Stimulated activated CD8-positive, alpha-beta memory T cell treated with anti-CD3 and anti-CD28 coated beads, Interleukin-12 subunit alpha, Interleukin-12 subunit beta, amount 100 ng/mL, for 1 hour (primary cell): Measurements from ENCODE around the gene NKTR.

ENCODE experiments used
- DNase-seq: peaks from one replicate; pipeline ENCODE4 v3.0.0-alpha.2; 2020; ENCODE audit warnings: low read depth

The NKTR gene

DNA sequence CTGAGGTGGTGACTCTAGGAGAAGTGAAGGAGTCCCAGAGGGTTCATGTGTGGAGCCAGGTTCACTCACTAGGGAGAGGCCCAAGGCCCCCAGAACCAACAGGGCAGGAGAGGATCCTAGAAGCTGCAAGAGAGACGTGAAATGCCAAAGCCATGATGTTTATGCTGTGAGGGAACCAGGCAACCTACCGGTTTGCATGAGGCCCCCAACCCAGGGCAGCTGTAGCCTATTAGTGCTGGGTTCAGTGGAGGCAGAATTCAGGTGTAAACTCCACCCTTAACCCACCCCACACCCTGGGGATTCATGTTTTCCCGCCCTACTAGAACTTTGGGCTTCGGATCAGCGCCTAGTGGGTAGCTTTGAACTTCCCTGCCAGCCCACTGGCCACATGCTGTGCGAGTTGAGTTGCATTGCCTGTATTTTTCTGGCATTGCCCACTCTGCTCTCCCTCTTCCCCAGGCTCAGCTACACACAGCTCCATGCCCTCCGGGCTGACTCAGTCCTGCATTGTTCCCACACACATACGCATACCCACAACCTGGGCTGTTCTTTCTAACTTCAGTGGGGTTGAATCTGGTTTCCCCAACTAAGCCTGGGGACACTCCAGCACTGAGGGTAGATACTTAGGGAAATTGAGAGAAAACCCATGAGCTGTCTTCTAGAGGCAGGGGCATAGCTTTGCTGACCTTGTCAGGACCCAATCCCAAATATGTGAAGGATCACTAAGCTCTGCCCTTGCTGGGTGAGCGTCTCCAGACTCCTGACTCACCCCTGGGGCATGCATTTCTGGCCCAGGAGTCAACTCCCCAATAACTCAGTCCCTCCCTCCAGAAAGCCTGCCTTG is 51.0 kb downstream of the NKTR start:
- DNase-seq, result no peak

DNA sequence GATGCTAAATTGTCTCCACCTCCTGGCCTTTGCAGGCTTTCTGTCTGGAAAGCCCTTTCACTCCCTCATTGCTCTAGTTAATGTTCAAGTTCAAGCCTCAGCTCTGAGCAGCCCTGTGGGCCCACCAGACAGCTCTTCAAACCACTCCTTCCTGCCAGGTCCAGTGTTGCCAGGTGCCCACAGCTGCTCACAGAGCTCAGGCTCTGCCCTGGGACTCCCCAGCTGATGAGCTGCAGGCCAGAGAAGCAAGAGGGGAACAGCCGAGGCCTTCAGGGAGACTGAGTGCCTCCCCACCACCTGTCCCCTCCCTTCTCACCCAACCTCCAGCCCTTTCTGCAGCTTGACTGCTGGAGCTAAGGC is 51.7 kb downstream of the NKTR start:
- DNase-seq, result no peak

DNA sequence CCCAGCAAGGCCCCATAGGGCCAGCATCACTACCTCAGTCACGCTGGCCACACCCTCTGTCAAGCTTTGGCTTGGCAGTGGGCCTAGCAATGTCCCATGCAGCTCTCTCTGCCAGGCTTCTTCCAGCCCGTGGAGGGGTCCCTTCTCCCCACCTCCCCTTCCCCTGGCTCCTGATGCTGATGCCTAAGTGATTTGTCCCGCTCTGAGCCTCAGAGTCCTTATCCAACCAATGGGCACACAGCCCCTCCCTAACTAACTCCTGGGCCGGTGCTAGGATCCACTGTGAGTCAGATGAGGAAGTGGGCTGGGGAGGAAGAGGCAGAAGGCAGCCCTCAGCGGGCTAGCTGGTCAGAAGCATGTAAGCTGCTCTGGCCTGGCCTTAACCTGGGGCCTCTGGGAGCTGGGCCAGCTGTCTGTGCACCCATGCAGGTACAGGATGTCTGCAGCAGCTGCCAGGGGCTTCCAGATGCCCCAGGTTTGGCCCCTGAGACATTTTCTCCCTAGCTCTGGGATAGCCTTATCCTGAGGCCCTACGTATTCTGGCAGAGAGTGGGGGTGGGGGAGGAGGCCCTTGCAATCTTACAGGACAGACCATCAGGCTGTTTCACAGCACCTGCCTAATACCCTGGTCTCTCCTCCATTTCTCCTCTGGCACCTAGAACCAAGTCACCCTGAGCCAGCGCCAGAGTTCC is 52.3 kb downstream of the NKTR start:
- DNase-seq, result no peak

DNA sequence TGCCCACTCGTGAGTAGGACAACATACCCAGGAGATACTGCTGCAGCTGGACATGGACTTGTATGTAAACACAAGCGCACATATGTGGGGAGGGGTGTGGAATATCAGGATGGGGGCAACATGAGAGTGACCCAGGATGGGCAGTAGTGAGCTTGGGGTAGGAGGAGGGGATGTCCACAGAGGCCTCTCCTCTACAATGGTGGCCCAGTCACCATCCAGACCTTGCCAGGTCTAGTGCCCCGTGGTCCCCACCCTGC is 52.7 kb downstream of the NKTR start:
- DNase-seq, result no peak

DNA sequence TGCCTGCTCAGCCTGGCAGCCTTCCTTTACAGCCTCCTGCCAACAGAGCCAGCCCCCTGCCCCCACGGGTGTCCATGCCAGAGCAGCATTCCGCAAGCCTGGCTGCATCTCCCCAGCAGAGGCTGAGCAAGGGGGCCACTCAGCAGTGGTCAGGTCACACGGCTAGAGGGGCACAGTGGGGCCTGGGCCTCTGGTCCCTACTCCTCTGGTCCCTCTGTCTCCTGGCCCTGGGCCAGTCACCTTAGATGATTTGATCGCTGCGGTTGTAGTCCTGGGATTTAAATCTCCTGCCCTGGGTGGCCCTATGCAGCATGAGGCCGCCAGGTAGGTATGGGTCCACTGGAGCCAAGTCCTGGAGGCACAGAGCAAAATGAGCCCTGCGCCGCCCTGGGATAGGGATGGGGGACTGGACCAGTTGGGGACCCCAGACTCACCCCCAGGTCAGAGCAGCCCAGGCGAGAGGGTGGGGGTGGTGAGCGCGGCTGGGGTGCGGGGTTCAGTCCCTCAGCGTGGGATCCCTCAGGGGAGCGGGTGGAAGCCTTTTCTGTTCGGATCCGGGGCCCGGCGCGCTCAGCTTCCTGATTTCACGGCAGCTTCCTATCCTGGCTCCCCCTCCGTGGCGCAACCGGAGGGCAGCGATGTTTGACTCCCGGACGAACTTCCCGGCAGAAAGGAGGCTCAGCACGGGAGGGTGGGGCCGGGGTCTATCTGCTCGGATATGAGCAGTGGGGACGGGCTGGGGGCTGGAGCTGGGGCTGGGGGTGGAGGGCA is 53.3 kb downstream of the NKTR start, which contains the start of gene ZBTB47:
Gene ZBTB47 (plus strand): TSS at position 138 of the 771 bp plus-strand sequence. CDS start 4,659 bp downstream, outside the sequence.
- no peak for DNase-seq

DNA sequence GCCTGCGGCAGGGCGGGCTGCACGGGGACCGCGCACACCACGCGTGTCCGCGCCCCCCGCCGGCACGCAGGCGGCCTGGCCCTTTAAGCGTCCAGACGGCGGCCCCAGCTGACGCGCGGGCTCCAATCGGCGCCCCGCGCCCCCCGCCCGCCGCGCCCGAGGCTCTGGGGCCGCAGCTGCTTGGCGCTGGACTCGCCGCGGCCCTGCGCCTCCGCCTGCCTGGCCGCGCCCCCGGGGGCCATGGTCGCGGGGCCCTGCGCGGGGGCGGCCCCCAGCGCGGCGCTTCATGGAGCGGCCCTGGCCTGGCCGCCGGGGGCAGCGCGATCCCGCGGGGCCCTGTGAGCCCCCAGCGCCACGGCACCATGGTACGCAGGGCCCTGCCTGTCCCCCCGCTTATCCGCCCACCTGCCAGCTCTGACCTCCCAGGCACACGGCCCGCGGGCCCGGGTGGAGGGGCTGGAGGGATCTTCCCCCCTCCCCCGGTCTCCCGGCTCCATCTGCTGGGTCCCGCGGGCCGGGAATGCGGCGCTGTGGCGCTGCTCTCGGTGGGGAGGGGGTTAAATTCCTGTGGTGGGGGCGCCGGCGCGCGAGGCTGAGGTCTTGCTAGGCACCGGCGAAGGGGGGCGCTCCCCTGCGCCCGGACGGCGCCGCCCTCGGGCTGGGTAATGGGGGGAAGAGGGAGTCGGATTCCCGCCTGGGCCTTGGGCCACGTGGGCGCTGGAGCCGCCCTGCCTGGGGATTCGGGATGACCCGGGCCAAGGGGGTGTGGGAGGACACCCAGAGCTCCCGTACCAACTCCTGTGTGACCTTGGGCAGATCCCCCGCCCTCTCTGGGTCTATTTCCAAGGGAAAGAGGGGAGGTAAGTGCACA is 54.1 kb downstream of the NKTR start:
- no peak for DNase-seq

DNA sequence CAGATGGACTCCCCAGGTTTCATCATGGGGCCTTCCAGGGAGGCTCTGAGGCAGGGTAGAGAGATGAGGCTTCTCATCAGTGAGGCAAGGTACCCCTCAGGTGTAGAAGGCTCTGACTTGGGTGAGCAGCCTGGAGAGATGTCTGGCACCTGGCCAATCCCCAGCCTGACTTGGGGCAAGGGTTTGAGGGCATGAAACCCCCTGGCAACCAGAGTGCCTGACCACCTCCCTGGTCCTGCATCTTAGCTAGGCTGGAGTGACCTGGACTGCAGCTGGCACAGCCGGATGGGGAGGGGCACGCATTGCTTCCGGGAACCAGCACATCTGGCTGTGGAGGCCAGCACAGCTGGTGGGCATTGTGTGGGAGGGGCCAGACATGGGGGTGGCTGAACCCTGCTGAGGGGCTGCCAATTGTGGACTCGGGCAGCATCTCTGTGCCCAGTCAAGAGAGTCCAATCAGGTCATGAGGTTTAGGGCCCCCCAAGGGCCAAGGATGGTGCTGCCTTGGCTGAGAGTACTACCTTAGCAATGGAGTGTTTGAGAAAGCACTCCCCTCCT is 54.9 kb downstream of the NKTR start:
- no peak for DNase-seq

DNA sequence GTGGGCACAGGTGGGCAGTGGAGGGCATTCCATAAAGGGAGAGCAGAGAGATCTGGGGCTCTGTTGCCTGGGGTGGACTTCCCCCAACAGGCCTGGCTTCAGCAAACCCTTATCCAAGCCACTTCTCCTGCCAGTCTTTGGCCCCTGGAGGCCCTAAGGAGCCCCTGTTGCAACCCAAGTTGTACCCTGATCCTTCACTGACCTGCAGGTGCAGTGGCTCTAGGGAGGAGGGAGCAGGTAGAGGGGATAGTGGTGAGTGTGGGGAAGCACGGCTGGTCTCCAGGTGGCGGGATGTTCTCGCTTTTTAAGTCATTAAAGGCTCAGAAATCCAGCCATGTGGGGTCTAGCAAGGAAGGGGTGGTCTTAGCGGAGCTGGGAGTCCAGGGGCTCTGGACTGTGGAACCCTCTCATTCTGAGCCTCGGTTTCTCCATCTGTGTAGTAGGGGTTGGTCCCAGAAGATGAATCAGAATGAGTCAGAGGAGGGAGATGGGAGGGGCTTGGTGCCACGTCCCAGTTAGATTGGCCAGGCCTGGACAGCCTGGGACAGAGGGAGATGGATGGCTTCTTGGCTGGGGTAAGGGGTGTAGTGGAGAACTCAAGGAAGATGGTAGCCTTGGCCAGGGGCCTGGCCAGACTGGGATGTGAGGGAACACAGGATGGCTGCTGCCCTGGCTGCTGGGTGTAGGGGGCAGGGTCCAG is 55.6 kb downstream of the NKTR start:
- DNase-seq, result no peak

DNA sequence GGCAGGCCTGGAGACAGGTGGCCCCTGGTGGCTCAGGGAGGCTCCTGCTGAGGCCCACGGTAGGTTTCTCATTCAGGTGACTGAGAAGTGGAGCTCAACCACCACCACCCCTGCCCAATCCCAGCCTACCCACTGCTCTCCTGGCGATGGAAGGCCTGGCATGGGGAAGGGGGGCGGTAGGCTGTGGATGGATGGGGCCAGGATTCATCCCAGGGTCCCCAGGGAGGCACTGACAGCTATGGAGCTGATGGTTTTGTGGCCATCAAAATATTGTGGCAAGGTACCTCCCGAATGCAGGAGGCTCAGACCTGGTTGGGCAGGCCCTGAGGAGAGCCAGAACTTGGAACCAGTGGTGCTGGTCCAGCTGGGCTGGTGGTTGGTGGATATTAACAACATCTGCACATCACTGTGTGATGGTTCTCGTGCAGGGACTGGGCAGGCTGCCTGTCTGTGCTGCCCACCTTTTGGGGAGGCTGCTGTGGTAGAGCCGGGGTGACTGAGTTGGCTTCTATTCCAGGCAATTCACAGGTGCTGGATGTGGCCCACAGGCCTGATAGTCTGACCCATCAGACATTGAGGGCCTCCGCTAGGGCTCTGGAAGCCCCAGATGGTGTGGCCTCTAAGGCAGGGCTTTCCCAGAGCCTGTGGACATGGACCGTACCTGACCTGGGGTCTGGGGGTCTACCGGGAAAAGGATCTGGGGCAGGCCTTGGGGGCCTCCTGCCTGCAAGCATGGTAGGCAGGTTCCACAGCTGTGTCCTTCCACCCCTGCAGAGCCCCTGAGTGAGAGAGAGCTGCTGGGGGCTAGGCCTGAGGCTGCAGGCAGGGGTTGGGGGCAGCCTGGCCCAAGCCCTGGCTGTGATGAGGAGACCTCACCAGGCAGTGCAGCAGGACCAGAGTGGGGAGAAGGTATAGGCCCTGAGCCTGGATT is 56.5 kb downstream of the NKTR start:
- DNase-seq, result no peak

DNA sequence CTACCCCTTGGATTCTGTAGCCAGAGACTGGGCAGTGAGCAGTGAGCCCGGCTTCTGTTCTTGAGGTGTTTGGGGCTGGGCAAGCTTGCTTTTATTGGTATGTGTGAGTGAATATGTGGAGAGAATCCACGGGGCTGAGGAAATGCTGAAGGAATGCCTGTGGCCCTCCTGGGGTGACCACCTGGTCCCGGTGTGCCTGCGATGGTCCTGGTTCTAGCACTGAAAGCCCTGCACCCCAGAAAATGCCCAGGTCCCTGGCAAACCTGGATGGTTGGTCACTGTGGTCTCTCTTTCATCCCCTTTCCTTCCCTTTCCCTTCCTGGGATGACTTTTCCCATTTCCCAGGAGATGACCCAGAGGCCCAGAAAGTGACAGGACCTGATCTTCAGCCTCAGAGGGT is 57.2 kb downstream of the NKTR start:
- no peak for DNase-seq

DNA sequence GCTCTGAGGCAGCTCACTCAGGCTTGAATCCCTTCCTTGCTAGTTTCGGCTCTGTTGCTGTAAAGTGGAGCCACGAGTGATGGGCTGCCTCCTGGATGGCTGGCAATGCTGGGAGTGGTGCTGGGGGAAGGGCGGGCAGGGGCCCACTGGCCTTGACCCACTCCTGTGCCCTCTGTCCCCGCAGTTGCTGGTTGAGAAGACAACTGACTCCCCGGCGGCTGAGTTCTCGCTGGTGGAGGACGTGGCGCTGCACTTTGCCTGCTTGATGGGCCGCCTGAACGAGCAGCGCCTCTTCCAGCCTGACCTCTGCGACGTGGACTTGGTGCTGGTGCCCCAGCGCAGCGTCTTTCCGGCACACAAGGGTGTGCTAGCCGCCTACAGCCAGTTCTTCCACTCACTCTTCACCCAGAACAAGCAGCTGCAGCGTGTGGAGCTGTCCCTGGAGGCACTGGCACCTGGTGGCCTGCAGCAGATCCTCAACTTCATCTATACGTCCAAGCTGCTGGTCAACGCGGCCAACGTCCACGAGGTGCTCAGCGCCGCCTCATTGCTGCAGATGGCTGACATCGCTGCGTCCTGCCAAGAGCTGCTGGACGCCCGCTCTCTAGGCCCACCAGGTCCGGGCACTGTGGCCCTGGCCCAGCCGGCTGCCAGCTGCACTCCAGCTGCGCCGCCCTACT is 57.7 kb downstream of the NKTR start:
- no peak for DNase-seq

DNA sequence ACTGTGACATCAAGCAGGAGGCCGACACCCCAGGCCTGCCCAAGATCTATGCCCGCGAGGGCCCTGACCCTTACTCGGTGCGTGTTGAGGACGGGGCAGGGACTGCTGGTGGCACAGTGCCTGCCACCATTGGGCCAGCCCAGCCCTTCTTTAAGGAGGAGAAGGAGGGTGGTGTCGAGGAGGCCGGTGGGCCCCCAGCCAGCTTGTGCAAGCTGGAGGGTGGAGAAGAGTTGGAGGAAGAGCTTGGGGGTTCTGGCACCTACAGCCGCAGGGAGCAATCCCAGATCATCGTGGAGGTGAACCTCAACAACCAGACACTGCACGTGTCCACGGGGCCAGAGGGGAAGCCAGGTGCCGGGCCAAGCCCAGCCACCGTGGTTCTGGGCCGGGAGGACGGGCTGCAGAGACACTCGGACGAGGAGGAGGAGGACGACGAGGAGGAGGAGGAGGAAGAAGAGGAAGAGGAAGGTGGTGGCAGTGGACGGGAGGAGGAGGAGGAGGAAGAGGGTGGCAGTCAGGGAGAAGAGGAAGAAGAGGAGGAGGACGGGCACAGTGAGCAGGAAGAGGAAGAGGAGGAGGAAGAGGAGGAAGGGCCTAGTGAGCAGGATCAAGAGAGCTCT is 58.4 kb downstream of the NKTR start:
- DNase-seq, result no peak

DNA sequence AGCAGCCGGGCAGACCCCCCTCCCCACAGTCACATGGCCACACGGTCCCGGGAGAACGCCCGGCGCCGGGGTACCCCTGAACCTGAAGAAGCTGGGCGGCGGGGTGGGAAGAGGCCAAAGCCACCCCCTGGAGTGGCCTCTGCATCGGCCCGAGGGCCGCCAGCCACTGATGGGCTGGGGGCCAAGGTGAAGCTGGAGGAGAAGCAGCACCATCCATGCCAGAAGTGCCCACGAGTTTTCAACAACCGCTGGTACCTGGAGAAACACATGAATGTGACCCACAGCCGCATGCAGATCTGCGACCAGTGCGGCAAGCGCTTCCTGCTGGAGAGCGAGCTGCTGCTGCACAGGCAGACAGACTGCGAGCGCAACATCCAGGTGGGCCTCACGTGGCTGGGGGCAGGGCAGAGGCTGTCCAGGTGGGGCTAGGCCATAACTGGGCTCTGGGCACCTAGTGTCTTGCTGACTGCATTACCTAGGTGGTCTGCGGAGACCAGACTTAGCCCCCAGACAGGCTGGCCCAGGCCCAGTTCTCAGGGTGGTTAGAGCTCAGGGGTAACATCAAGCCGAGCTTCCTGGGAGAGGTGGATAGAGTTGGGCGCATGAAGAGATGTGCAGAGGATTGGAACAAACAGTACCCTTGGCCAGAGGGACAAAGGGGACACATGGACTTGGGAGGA is 59.1 kb downstream of the NKTR start:
- DNase-seq, result no peak

DNA sequence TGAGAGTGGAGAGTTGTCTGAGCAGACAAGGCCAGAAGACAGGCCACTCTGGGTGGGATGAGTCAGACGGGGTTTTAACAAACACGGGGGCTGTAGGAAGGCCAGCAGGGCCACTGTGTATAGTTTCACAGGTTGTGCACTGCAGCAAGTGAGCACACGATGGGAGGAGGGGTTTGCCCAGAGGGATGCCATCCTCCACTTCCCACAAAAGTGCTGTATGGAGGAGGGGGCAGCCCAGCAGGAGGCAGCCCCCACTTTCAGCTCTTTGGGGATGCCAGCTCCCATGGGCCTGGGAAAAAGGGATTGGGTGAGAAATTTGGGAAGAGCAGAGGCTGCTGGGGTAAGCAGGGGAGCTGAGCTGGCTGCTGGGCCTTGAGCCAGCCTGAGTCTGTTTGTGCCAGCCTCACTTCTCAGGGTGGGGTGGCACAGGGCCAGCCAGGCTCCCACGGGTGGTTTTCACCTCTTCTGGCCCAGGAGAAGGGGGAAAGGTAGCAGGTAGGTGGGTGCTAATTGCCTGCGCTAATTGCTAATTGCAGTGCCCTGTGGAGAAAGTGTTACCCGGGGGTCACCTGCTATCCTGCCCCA is 59.7 kb downstream of the NKTR start:
- DNase-seq, result no peak

DNA sequence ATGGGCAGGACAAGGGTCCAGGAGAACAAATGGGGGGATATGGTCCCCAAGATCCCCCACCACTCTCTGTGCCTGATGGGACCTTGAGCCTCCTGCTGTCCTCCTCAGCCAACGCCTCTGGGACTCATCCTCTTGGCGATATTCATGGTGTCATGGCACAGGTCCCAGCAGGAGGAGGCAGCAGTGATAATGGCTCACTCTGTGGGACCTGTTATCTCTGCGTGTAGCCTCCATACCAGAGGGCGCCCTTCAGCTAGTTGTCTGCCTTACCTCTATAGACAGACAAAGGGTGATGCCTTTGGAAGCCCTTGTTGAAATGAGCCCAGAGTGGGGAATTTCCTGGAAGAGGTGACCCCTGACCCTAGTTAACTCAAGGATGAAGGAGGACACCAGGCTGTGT is 60.4 kb downstream of the NKTR start:
- DNase-seq, result no peak

DNA sequence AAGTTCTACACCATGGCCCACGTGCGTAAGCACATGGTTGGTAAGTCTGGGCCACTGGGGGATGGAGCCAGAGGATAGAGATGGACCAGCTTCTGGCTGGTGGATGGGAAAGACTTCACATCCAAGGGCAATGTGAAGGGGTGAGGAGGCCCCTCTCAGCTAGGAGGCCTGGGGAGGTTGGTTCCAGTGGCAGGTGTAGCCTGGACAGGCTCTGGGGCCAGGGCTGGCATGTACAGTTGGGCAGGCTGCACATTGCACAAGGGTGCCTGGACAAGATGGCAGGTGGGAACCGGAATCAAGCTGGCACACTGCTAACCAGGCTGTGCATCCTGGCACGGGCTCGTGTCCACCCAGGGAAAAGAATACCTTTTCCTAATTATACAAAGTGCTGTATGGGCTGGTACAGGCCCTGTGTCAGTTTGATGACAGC is 61.1 kb downstream of the NKTR start:
- no peak for DNase-seq

DNA sequence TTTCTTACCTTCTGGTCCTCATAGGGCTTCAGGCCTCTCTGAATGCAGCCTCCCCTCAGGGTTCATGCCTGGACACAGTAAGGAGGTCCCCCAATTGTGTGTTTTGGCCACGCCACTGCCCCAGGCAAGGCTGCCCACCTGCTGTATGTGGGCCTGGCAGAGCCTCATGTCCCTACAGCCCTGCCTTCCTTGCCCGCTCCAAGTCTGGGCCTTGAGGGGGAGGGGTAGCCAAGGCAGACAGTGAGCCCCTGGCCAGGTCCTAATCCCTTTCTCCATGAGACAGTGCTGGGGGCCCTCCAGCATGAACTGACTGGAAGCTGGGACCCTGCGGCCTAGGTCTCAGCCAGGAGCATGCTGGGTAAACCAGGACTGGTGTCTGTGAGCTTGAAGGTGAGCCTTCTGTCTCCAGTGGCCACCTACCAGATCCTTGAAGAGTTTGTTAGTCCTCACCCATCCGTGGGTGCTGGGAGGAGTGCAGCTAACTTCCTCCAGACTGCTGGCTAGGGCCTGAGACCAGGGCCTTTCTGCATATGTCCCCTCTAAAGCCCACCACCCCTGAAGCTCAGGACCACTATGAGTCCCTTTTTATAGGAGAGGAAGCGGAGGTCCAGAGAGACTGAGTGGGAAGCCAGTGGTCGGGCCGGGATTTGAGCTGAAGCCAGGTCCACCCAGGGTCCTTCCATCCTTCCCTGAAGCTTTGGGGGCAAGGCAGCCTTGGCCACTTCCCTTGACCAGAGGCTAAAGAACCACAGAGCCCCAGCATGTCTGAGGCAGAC is 61.7 kb downstream of the NKTR start:
- no peak for DNase-seq
